Endometrium (tissue), 2 donors: ENCODE results near the gene RWDD4.
A peak's percentile ranks its signal among the peaks of the same experiment; 100 is the strongest.

Source experiments
- FAIRE-seq: peaks from 2 replicates; lab custom pipeline; 2012; peaks lifted over from hg19 to GRCh38; lab: Jason Lieb, UNC
- donor health status: control.
- donor health status: control.

RWDD4 gene

GRCh38 chr4:183600189-183600685 lies 58.7 kb downstream of the RWDD4 start:
- FAIRE-seq, result no peak

- no peak for FAIRE-seq
Observed at GRCh38 chr4:183599690-183600089, 59.3 kb downstream of the RWDD4 start.

DNA sequence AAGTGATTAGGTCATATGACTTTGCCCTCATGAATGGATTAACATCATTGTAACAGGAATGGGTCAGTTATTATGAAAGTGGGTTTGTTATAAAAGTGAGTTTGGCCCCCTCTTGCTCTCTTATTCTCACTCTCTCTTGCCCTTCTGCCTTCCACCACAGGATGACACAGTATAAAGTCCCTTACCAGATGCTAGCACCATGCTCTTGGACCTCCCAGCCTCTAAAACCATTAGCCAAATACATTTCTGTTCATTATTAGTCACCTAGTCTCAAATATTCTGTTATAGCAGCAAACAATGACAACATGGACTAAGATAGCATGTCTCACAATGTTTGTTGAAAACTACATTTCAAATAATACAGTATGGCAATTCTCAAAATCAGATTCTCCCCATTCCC lies 59.7 kb downstream of the RWDD4 start:
- FAIRE-seq, result no peak

GRCh38 chr4:183596067-183596757 lies 62.8 kb downstream of the RWDD4 start:
- peak; percentile 84 for FAIRE-seq

DNA sequence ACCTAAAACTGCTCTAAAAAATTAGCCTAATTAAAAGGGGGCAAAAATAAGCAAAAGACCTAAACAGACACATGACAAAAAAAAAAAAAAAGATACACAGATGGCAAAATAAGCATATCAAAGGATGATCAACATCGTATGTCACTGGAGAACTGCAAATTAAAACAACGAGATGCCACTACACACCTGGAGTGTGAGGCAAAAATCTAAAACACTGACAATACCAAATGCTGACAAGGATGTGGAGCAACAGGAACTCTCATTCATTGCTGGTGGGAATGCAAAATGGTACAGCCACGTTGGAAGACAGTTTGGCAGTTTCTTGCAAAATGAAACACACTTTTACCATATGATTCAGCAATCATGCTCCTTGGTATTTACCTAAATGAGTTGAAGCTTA lies 64.2 kb downstream of the RWDD4 start:
- FAIRE-seq, result no peak

- no peak for FAIRE-seq
Observed at GRCh38 chr4:183591301-183591700, 67.7 kb downstream of the RWDD4 start.
